Bronchial epithelial cell (primary cell): ENCODE results near the gene LAMTOR4. TPM values are rescaled to one million over a fixed set of nuclear protein-coding genes. Genes with fewer than 3 reads are reported as not detected.
A peak's percentile ranks its signal among the peaks of the same experiment; 100 is the strongest.
"Not testable (repeated sequence)": the region's sequence is repeated elsewhere in the genome, so short reads cannot be mapped to it uniquely, and the experiment has no call there.

Experiments
- DNase-seq: peaks from one replicate; pipeline ENCODE4 v3.0.0-alpha.2; 2010; ENCODE audit warnings: low read depth
- FAIRE-seq: peaks from 2 replicates; lab custom pipeline; 2011; peaks lifted over from hg19 to GRCh38; lab: Jason Lieb, UNC
- H3K27me3 ChIP-seq: 2 replicates; pipeline ENCODE4 v1.5.1; 2011; ENCODE audit warnings: low read length; ENCODE audit not compliant: control insufficient read depth, insufficient read depth
- H3K36me3 ChIP-seq: 2 replicates; pipeline ENCODE4 v1.5.1; 2011; ENCODE audit warnings: low read length; ENCODE audit not compliant: control insufficient read depth, insufficient read depth
- H3K4me3 ChIP-seq: 2 replicates; pipeline ENCODE4 v1.5.1; 2011; ENCODE audit warnings: mild to moderate bottlenecking, low read depth, low read length, control low read depth
- total RNA-seq: library from RNA; depleted of rRNA; stranded (reverse); fragments of >200 nt; gene quantifications from 2 replicates; pipeline ENCODE4 v1.2.1, GENCODE V29; 2014
- TF ChIP-seq, protein P1 (sequence below): IDR thresholded peaks from 2 replicates; pipeline ENCODE4 v1.5.1; 2011; ENCODE audit warnings: mild to moderate bottlenecking, moderate library complexity, low read length, control low read depth, inconsistent platforms; ENCODE audit not compliant: insufficient read depth, severe bottlenecking

LAMTOR4 gene
- total RNA-seq, 1 donor from 2014 or later, result 82.7 TPM

DNA sequence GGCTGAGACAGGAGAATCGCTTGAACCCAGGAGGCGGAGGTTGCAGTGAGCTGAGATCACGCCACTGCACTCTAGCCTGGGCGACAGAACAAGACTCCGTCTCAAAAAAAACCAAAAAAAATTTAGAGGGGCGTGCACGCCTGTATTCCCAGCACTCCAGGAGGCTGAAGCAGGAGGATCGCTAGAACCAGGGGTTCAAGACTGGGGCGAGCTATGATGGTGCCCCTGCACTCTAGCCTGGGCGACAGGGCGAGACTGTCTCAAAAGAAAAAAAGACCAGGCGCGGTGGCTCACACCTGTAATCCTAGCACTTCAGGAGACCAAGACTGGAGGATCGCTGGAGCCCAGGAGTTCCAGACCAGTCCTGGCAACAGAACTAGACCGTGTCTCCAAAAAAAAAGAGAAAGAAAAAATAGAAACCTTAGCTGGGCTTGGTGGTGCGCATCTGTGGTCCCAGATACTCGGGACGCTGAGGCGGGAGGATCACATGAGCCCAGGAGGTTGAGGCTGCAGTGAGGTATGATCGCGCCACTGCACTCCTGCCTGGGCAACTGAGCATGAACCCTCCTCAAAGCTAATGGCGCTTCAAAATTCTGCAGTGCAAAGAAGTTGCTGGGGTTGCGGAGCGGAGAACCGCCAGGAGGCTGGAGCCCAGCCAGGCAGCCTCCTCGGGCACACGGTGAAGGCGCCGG lies 22.3 kb upstream of the LAMTOR4 start:
- DNase-seq (no peak), FAIRE-seq (no peak)
- Histone ChIP-seq H3K36me3 (no peaks in the 10 kb centered on the region), H3K27me3 (no peaks in the 10 kb centered on the region), H3K4me3 (peak overlapping the region; percentile 93)
- TF ChIP-seq, protein P1, sequence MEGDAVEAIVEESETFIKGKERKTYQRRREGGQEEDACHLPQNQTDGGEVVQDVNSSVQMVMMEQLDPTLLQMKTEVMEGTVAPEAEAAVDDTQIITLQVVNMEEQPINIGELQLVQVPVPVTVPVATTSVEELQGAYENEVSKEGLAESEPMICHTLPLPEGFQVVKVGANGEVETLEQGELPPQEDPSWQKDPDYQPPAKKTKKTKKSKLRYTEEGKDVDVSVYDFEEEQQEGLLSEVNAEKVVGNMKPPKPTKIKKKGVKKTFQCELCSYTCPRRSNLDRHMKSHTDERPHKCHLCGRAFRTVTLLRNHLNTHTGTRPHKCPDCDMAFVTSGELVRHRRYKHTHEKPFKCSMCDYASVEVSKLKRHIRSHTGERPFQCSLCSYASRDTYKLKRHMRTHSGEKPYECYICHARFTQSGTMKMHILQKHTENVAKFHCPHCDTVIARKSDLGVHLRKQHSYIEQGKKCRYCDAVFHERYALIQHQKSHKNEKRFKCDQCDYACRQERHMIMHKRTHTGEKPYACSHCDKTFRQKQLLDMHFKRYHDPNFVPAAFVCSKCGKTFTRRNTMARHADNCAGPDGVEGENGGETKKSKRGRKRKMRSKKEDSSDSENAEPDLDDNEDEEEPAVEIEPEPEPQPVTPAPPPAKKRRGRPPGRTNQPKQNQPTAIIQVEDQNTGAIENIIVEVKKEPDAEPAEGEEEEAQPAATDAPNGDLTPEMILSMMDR, result no peak

DNA sequence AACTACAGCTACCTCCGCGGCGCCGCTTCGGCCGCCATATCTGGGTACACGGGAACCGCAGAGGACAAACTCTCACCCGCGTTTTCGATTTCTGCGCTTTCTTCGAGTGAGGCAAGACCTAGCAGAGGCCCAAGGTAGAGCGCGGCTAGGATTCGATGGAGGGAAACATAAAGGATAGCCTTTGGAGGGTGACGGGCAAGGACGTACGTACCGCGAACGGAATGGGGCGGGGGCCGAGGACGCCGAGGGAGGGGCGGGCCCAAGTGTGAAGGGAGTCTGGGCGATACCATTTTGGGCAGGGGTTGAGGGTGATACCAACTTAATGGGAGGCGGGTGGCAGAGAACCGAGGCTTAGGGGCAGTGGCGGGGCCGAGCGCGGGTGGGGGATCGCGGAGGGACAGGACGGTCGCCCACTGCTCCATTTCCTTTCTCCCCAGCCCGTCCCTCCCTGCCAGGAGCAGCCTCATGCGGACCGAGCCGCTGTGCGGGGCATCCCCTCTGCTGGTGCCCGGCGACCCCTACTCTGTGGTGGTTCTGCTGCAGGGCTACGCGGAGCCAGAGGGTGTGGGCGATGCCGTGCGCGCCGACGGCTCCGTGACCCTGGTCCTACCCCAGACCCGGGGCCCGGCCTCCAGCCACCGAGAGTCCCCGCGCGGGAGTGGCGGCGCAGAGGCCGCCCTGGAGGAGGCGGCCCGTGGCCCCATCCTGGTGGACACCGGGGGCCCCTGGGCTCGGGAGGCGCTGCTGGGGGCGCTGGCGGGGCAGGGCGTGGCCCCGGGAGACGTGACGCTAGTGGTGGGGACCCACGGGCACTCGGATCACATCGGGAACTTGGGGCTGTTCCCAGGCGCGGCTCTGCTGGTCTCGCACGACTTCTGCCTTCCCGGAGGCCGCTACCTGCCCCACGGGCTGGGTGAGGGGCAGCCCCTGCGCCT lies 21.5 kb upstream of the LAMTOR4 start, which contains the start of gene MBLAC1:
Gene MBLAC1, plus strand, starts transcription at position 37 of the 935 bp plus-strand sequence. Its CDS starts 429 bp downstream, at position 466.
- DNase-seq, result peak; percentile 64
- no peak for FAIRE-seq
- H3K36me3 ChIP-seq, result no peaks in the 10 kb centered on the region
- H3K4me3 ChIP-seq, result peak within 1 kb of the TSS; percentile 93
- no peaks in the 10 kb centered on the region for H3K27me3 ChIP-seq
- TF ChIP-seq, protein P1, result no peak

DNA sequence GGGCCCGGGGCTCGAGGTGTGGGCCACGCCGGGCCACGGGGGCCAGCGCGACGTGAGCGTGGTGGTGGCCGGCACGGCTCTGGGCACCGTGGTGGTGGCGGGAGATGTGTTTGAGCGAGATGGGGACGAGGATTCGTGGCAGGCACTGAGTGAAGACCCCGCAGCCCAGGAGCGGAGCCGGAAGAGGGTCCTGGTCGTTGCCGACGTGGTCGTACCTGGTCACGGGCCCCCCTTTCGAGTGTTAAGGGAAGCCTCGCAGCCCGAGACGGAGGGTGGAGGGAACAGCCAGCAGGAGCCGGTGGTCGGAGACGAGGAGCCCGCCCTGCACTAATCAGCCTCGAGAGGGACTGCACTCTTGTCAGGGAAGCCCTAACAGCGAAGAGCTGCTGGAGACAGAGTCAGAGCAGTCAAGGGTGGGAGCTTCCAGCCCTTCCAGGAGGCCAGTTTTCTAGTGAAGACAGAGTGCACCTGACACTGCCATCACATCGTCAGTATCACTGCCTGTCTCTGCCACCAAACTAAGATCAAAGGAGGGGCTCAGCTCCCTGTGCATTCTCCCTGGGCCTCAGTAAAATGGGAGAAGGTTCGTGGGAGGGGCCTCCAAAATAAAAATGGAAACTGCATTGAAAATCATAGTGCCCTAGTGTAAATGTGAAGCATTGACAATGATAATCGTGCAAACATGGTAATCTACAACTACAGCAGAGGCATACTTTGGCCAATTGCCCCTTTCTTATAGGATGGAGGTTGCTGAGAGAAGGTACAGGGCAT lies 20.7 kb upstream of the LAMTOR4 start:
- peak overlapping the region; percentile 93 for H3K4me3 ChIP-seq
- H3K36me3 ChIP-seq, result no peaks in the 10 kb centered on the region
- TF ChIP-seq, protein P1, result no peak
- DNase-seq (no peak), FAIRE-seq (no peak)
- H3K27me3 ChIP-seq, result no peaks in the 10 kb centered on the region

DNA sequence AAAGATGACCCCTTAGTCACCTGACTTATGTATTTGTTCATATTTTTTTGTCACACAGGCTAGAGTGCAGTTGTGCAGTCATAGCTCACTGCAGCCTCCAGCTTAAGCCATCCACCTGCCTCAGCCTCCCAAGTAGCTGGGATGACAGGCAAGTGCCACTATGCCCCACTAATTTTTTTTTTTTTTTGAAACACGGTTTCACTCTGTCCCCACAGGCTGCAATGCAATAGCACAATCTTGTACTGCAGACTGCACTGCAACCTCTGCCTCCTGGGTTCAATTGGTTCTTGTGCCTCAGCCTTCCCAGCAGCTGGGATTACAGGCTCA lies 20.1 kb upstream of the LAMTOR4 start:
- TF ChIP-seq, protein P1, result no peak
- no peaks in the 10 kb centered on the region for H3K27me3 ChIP-seq
- FAIRE-seq (no peak), DNase-seq (no peak)
- H3K4me3 ChIP-seq, result no peak overlapping the region
- no peaks in the 10 kb centered on the region for H3K36me3 ChIP-seq

DNA sequence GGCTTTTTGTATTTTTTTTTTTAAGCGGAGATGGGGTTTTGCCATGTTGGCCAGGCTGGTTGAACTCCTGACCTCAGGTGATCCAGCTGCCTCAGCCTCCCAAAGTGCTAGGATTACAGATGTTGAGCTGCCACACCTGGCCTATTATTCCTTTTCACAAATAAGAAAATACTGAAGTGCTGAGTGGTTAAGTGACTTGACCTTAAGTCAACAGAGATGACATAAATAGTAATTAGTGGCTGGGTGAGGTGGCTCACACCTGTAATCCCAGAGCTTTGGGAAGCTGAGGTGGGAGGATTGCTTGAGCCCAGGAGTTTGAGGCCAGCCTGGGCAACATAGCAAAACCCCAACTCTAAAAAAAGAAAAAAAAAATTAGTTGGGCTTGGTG lies 18.5 kb upstream of the LAMTOR4 start:
- H3K27me3 ChIP-seq, H3K36me3 ChIP-seq, H3K4me3 ChIP-seq, FAIRE-seq: not testable (repeated sequence)
- DNase-seq, result peak; percentile 70
